Esophagus squamous epithelium (tissue), 5 donors: ENCODE data around the gene GRN. TPM values are rescaled to one million over a fixed set of nuclear protein-coding genes. Genes with fewer than 3 reads are reported as not detected.

Experiments
- DNase-seq: peaks from one replicate; lab custom pipeline; 2025; lab: John Stamatoyannopoulos, UW
- H3K27ac ChIP-seq, 4 donors: fragments of 200-600 bp; sonication (generic); one replicate each; pipeline ENCODE4 v1.5.1; 2016 to 2019; ENCODE audit warnings: mild to moderate bottlenecking in 1 of 4
- H3K27me3 ChIP-seq, 4 donors: fragments of 200-600 bp; sonication (generic); 1 replicate in 3 of 4; 2 replicates in 1 of 4; pipeline versions ENCODE4 v1.5.1 to v1.6.0; 2017 to 2021; ENCODE audit warnings: antibody characterized with exemption in 1 of 4
- H3K36me3 ChIP-seq, 3 donors: fragments of 200-600 bp; sonication (generic); one replicate each; pipeline ENCODE4 v1.5.1; 2016 to 2019
- H3K4me1 ChIP-seq, 3 donors: fragments of 200-600 bp; sonication (generic); one replicate each; pipeline ENCODE4 v1.5.1; 2017 to 2019
- H3K4me3 ChIP-seq, 4 donors: fragments of 200-600 bp; sonication (generic); 1 replicate in 3 of 4; 2 replicates in 1 of 4; pipeline ENCODE4 v1.5.1; 2016 to 2019; ENCODE audit warnings: mild to moderate bottlenecking in 2 of 4, moderate library complexity in 1 of 4
- H3K9me3 ChIP-seq, 3 donors: fragments of 200-600 bp; sonication (generic); one replicate each; pipeline ENCODE4 v1.5.1; 2016 to 2019
- CTCF ChIP-seq, 6 experiments: fragments of 450-650 bp in 4 of 6; fragments of 200-600 bp in 2 of 6; sonication (generic) in 2 of 6; IDR thresholded peaks; one replicate each; pipeline ENCODE4 v1.5.1; 2016 to 2019; ENCODE audit warnings: antibody characterized with exemption in 6 of 6, mild to moderate bottlenecking in 4 of 6, moderate library complexity in 4 of 6
- POLR2A ChIP-seq, 4 donors: fragments of 450-650 bp; IDR thresholded peaks; one replicate each; pipeline ENCODE4 v1.6.1; 2017; ENCODE audit warnings: antibody characterized with exemption in 4 of 4, mild to moderate bottlenecking in 4 of 4, moderate library complexity in 3 of 4
- WGBS, 2 donors: methylation state at CpG; one replicate each; pipeline ENCODE4 v1.1.5; 2018; 5-methylcytosine and 5-hydroxymethylcytosine counted together
- intact Hi-C: fragments of 100-400 bp; cut with DNase I; formaldehyde crosslinking; loops from one replicate; pipeline ENCODE4 v1.15.0; 2022
- total RNA-seq, 4 donors: library from RNA; depleted of rRNA; stranded (reverse); fragments of >200 nt; gene quantifications; one replicate each; pipeline ENCODE4 v1.1.0, GENCODE V29; 2016
- donor health status: DM: yes; HTN: yes; CAD: no.

GRN gene
- total RNA-seq, 4 donors from 2014 or later = 428 to 1,204 (median 642) TPM

- TF ChIP-seq CTCF (IDR thresholded peaks at IDR 0.05) (no peak), POLR2A (IDR thresholded peaks at IDR 0.05) (no peak)
- Histone ChIP-seq H3K9me3 (no peaks in the 10 kb centered on the region), H3K4me3 (no peak overlapping the region), H3K27me3 (no peaks in the 10 kb centered on the region), H3K4me1 (peaks cover 36 to 73% (median 38%) of the 10 kb centered on the region in 3 donors), H3K27ac (peak overlapping the region; percentile 96 to 100 (median 98)), H3K36me3 (peaks cover 32 to 51% (median 35%) of the 10 kb centered on the region in 3 donors)
- DNase-seq = no peak
- WGBS, 2 donors = 40 to 48% methylated on average over 6 to 7 of the region's 9 CpGs
- intact Hi-C loops = no loop called here
Measured at GRCh38 chr17:44348234-44348987, 3.3 kb downstream of the GRN start.

GRCh38 chr17:44348988-44349364 lies 3.9 kb downstream of the GRN start:
- no peak for DNase-seq
- Histone ChIP-seq H3K4me1 (peaks cover 32 to 70% (median 34%) of the 10 kb centered on the region in 3 donors), H3K36me3 (peaks cover 32 to 53% (median 35%) of the 10 kb centered on the region in 3 donors), H3K27ac (peak overlapping the region; percentile 96 to 100 (median 98)), H3K9me3 (no peaks in the 10 kb centered on the region), H3K4me3 (peak overlapping the region in 1 of 4 donors; percentile 10), H3K27me3 (no peaks in the 10 kb centered on the region)
- TF ChIP-seq POLR2A (IDR thresholded peaks at IDR 0.05) (no peak), CTCF (IDR thresholded peaks at IDR 0.05) (no peak)
- intact Hi-C loops = no loop called here
- WGBS, 2 donors = 66% methylated on average over 2 of the region's 6 CpGs; no CpG with 5 or more reads in 1 of the 2 donors

GRCh38 chr17:44349553-44350070 lies 4.5 kb downstream of the GRN start:
- Histone ChIP-seq H3K9me3 (no peaks in the 10 kb centered on the region), H3K36me3 (peaks cover 32 to 53% (median 35%) of the 10 kb centered on the region in 3 donors), H3K4me1 (peaks cover 26 to 64% (median 27%) of the 10 kb centered on the region in 3 donors), H3K27me3 (no peaks in the 10 kb centered on the region), H3K27ac (peak overlapping the region in 3 of 4 donors; percentile 97 to 100 (median 99)), H3K4me3 (no peak overlapping the region)
- no peak for TF ChIP-seq POLR2A (IDR thresholded peaks at IDR 0.05)
- TF ChIP-seq CTCF (IDR thresholded peaks at IDR 0.05) = no peak
- WGBS, 2 donors = 69% methylated on average over 3 of the region's 12 CpGs; no CpG with 5 or more reads in 1 of the 2 donors
- DNase-seq = no peak
- intact Hi-C loops = no loop called here

GRCh38 chr17:44350733-44351226 lies 5.7 kb downstream of the GRN start:
- peaks cover 32 to 53% (median 35%) of the 10 kb centered on the region in 3 donors for H3K36me3 ChIP-seq
- WGBS, 2 donors = 0 to 90% methylated on average over 1 to 2 of the region's 6 CpGs
- TF ChIP-seq POLR2A (IDR thresholded peaks at IDR 0.05) (no peak), CTCF (IDR thresholded peaks at IDR 0.05) (peak; percentile 59 to 81 (median 66))

GRCh38 chr17:44351464-44351863 lies 6.4 kb downstream of the GRN start:
- 70% methylated on average over 3 of the region's 8 CpGs; no CpG with 5 or more reads in 1 of the 2 donors for WGBS, 2 donors
- intact Hi-C loops = no loop called here

More at GRCh38 chr17:44350733-44351226, 5.7 kb downstream of the GRN start:
- Histone ChIP-seq H3K9me3 (no peaks in the 10 kb centered on the region), H3K27ac (no peak overlapping the region), H3K27me3 (no peaks in the 10 kb centered on the region), H3K4me3 (no peak overlapping the region), H3K4me1 (peaks cover 24 to 58% (median 24%) of the 10 kb centered on the region in 3 donors)
- intact Hi-C loops = no loop called here
- no peak for DNase-seq

More at GRCh38 chr17:44351464-44351863, 6.4 kb downstream of the GRN start:
- Histone ChIP-seq H3K36me3 (peaks cover 32 to 53% (median 35%) of the 10 kb centered on the region in 3 donors), H3K27ac (no peak overlapping the region), H3K4me3 (no peak overlapping the region), H3K9me3 (no peaks in the 10 kb centered on the region), H3K27me3 (no peaks in the 10 kb centered on the region), H3K4me1 (peaks cover 17 to 52% (median 18%) of the 10 kb centered on the region in 3 donors)
- TF ChIP-seq CTCF (IDR thresholded peaks at IDR 0.05) = no peak
- TF ChIP-seq POLR2A (IDR thresholded peaks at IDR 0.05) = no peak
- no peak for DNase-seq
